ENCODE results near the gene AP1M1.

The AP1M1 gene

DNA sequence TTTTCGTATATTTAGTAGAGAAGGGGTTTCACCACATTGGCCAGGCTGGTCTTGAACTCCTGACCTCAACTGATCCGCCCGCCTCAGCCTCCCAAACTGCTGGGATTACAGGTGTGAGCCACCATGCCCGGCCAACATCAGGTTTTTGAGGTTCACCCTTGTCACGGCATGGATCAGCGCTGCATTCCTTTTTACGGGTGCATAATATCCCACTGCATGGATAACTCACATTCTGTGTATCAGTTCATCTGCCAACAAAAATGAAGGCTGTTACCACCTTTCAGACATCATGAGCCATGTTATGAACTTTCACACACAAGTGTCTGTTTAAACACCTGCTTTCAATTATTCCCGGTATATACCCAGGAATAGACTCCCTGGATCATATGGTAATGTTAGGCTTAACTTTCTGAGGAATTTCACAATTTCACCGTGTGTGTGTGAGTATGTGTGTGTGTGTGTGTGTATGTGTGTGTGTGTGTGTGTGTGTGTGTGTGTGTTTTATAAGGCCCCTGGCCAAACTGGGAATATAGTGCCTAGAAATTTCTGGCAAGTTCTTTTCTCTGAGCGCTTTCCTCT is 52.2 kb downstream of the AP1M1 start:
- Histone ChIP-seq H3K4me1 (no peaks in the 10 kb centered on the region), H3K36me3 (no peaks in the 10 kb centered on the region), H3K27me3 (peaks cover 6% of the 10 kb centered on the region; the same call in 1 of the 2 replicates), H3K9me3 (no peaks in the 10 kb centered on the region), H3K4me3 (ENCODE audit: low read depth, low read length) (no peak overlapping the region)
- TF ChIP-seq, protein P1, sequence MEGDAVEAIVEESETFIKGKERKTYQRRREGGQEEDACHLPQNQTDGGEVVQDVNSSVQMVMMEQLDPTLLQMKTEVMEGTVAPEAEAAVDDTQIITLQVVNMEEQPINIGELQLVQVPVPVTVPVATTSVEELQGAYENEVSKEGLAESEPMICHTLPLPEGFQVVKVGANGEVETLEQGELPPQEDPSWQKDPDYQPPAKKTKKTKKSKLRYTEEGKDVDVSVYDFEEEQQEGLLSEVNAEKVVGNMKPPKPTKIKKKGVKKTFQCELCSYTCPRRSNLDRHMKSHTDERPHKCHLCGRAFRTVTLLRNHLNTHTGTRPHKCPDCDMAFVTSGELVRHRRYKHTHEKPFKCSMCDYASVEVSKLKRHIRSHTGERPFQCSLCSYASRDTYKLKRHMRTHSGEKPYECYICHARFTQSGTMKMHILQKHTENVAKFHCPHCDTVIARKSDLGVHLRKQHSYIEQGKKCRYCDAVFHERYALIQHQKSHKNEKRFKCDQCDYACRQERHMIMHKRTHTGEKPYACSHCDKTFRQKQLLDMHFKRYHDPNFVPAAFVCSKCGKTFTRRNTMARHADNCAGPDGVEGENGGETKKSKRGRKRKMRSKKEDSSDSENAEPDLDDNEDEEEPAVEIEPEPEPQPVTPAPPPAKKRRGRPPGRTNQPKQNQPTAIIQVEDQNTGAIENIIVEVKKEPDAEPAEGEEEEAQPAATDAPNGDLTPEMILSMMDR (IDR thresholded peaks at IDR 0.05; ENCODE audit: low read depth, low read length) = no peak
- no peak for DNase-seq

DNA sequence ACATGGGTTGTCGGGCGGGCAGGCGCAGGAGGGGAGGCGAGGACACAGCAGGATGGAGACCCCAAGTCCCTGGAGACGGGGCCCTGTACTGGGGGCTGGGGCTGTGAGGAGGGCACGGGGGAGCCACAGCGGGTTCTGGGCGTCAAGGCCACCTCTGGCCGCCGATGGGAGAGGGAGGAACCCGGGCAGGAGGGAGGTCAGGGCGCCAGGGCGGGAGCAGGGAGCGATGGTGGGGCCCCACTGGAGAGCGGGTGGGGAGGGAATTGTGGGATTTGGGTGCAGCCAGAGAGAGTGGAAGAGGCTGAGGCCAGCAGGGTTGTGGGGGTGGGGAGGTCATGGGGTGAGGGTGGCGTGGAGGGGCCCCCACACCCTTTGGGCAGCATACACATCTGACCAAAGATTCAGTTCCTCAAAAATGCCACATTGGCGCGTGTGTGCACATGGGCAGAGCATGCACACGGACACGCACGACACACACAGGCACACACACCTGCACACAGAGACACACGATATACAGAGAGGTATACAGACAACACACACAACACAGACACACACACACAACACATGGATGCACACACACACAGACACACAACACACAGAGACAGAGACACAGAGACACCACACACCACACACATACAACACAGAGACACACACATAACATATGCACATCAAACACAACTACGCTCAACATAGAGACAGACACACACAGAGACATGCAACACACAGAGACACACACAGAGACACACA is 54.9 kb downstream of the AP1M1 start:
- Histone ChIP-seq H3K4me3 (ENCODE audit: low read depth, low read length) (no peak overlapping the region), H3K4me1 (no peaks in the 10 kb centered on the region), H3K36me3 (no peaks in the 10 kb centered on the region), H3K9me3 (no peaks in the 10 kb centered on the region), H3K27me3 (no peaks in the 10 kb centered on the region)
- DNase-seq = no peak
- TF ChIP-seq, protein P1 (IDR thresholded peaks at IDR 0.05; ENCODE audit: low read depth, low read length) = no peak

DNA sequence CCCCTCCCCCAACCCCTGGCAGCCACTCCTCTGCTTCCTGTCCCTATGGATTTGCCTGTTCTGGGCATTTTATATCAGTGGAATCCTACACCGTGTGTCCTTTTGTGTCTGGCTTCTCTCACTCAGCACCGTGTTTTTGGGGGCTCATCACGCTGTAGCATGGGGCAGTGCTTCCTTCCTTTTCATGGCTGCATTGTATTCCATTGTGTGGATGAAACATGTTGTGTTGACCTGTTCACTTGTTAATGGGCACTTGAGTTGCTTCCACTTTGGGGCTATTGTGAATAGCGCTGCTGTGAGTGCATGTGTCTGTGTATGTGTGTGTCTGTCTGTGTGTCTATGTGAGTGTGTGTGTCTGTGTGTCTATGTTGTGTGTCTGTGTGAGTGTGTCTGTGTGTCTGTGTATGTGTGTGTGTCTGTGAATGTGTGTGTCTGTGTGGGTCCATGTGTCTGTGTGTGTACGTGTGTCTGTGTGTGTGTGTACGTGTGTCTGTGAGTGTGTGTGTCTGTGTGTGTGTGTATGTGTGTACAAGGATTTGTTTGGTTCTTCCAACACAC is 57.2 kb downstream of the AP1M1 start:
- Histone ChIP-seq H3K27me3 (no peaks in the 10 kb centered on the region), H3K36me3 (no peaks in the 10 kb centered on the region), H3K4me3 (ENCODE audit: low read depth, low read length) (no peak overlapping the region), H3K4me1 (no peaks in the 10 kb centered on the region; the same call in 1 of the 2 replicates), H3K9me3 (no peaks in the 10 kb centered on the region)
- no peak for DNase-seq
- TF ChIP-seq, protein P1 (IDR thresholded peaks at IDR 0.05; ENCODE audit: low read depth, low read length) = no peak

DNA sequence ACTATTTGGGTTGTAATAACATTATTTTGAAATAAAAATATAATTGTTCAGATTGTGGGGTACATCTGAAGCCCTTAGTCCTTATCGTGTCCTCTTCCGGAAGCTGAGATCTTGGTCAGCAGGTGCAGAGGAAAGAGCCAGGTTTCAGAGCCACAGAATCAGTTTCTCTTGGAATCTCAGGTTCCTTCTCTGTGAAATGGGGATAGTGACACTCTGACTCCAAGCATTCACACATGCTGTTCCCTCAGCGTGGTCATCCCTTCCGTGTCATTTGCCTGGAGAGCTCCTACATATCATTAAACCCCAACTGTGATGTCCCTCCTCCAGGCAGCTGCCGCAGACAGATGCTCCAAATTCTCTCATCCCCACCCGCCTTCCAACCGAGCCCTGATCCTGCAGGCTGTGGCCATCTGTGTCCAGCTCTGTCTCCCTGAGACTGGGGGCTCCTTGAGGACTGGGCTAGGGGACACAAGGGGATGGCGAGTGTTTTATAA is 59.8 kb downstream of the AP1M1 start:
- TF ChIP-seq, protein P1 (IDR thresholded peaks at IDR 0.05; ENCODE audit: low read depth, low read length) = no peak
- H3K36me3 ChIP-seq = no peaks in the 10 kb centered on the region
- no peaks in the 10 kb centered on the region; the same call in 1 of the 2 replicates for H3K4me1 ChIP-seq
- H3K4me3 ChIP-seq (ENCODE audit: low read depth, low read length) = no peak overlapping the region
- no peaks in the 10 kb centered on the region for H3K9me3 ChIP-seq
- H3K27me3 ChIP-seq = no peaks in the 10 kb centered on the region
- no peak for DNase-seq

DNA sequence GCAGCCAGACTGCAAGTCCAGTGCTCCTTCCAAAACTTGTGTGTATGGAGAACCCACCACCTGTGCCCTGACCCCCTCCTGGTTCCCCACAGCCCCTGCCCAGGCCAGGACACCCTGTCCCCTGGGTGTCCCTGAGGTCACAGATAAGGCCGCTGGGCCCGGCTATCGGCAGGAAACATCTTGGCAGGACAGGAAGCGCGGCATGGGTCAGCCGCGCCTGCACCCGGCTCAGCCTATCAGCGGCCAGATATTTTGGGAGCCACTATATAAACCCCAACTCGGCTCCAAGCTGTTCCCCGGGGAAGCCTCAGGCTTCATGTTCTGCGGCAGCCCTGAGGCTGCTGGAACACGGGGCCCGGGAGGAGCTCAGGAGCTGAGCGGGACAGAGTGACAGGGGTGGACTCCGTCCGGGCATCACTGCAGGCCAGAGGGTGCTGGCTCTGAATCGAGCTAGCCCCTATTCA is 60.8 kb downstream of the AP1M1 start:
- no peaks in the 10 kb centered on the region for H3K9me3 ChIP-seq
- H3K4me3 ChIP-seq (ENCODE audit: low read depth, low read length) = 0 out of 2 replicates have a peak overlapping the region, but pooled peaks have one; percentile 14
- no peaks in the 10 kb centered on the region for H3K36me3 ChIP-seq
- TF ChIP-seq, protein P1 (IDR thresholded peaks at IDR 0.05; ENCODE audit: low read depth, low read length) = no peak
- peaks cover 3% of the 10 kb centered on the region for H3K4me1 ChIP-seq
- no peak for DNase-seq
- no peaks in the 10 kb centered on the region for H3K27me3 ChIP-seq

Measured in BE2C (cell line).